H9 (cell line): ENCODE data around the gene PCED1A. TPM values are rescaled to one million over a fixed set of nuclear protein-coding genes. Genes with fewer than 3 reads are reported as not detected.

Experiments
- DNase-seq: peaks from one replicate; pipeline ENCODE4 v3.0.0-alpha.2; 2017
- H2AFZ ChIP-seq: one replicate; pipeline ENCODE4 v1.6.1; 2013; ENCODE audit warnings: mild to moderate bottlenecking, low read length, control low read depth, moderate library complexity
- H2AK5ac ChIP-seq: 2 replicates; pipeline ENCODE4 v1.6.1; 2013; ENCODE audit warnings: low read length, control low read depth, mixed read lengths; ENCODE audit not compliant: insufficient read length
- H2BK120ac ChIP-seq: one replicate; pipeline ENCODE4 v1.6.1; 2013; ENCODE audit warnings: low read depth, mild to moderate bottlenecking, low read length, control low read depth, inconsistent platforms; ENCODE audit not compliant: poor library complexity, severe bottlenecking
- H2BK12ac ChIP-seq: 2 replicates; pipeline ENCODE4 v1.6.1; 2013; ENCODE audit warnings: low read length, control low read depth, mixed read lengths, low read depth; ENCODE audit not compliant: insufficient read length
- H2BK15ac ChIP-seq: 2 replicates; pipeline ENCODE4 v1.6.1; 2013; ENCODE audit warnings: low read depth, low read length, control low read depth
- H2BK20ac ChIP-seq: one replicate; pipeline ENCODE4 v1.6.1; 2013; ENCODE audit warnings: low read depth, mild to moderate bottlenecking, low read length, control low read depth, inconsistent platforms; ENCODE audit not compliant: poor library complexity, severe bottlenecking
- H2BK5ac ChIP-seq: 2 replicates; pipeline ENCODE4 v1.6.1; 2013; ENCODE audit warnings: low read length, control low read depth, mixed read lengths; ENCODE audit not compliant: insufficient read length
- H3K14ac ChIP-seq: 2 replicates; pipeline ENCODE4 v1.6.1; 2013; ENCODE audit warnings: low read length, control low read depth; ENCODE audit not compliant: insufficient read depth
- H3K18ac ChIP-seq: 2 replicates; pipeline ENCODE4 v1.6.1; 2013; ENCODE audit warnings: low read depth, mild to moderate bottlenecking, mixed read lengths, low read length, control low read depth; ENCODE audit not compliant: insufficient read length
- H3K23ac ChIP-seq: 2 replicates; pipeline ENCODE4 v1.6.1; 2013; ENCODE audit warnings: low read length, control low read depth, mixed read lengths, low read depth; ENCODE audit not compliant: insufficient read length
- H3K23me2 ChIP-seq: 2 replicates; pipeline ENCODE4 v1.6.1; 2013; ENCODE audit warnings: low read depth, mild to moderate bottlenecking, mixed read lengths, low read length, control low read depth; ENCODE audit not compliant: insufficient read length, poor library complexity, severe bottlenecking
- H3K27ac ChIP-seq: 2 replicates; pipeline ENCODE4 v1.5.1; 2013; ENCODE audit warnings: low read length, control low read depth, mixed read lengths, low read depth; ENCODE audit not compliant: insufficient read length
- H3K27me3 ChIP-seq: 2 replicates; pipeline ENCODE4 v1.6.1; 2013; ENCODE audit warnings: low read length, control low read depth, inconsistent platforms; ENCODE audit not compliant: insufficient read depth
- H3K4ac ChIP-seq: 2 replicates; pipeline ENCODE4 v1.6.1; 2013; ENCODE audit warnings: low read depth, mild to moderate bottlenecking, control low read depth, inconsistent platforms, low read length, moderate library complexity
- H3K4me1 ChIP-seq: 2 replicates; pipeline ENCODE4 v1.6.1; 2013; ENCODE audit warnings: low read length, control low read depth, inconsistent platforms; ENCODE audit not compliant: insufficient read depth
- H3K4me2 ChIP-seq: 2 replicates; pipeline ENCODE4 v1.6.1; 2013; ENCODE audit warnings: low read length, control low read depth, mixed read lengths; ENCODE audit not compliant: insufficient read length, insufficient read depth
- H3K56ac ChIP-seq: 2 replicates; pipeline ENCODE4 v1.6.1; 2013; ENCODE audit warnings: low read depth, mild to moderate bottlenecking, mixed read lengths, low read length, control low read depth; ENCODE audit not compliant: insufficient read length
- H3K79me1 ChIP-seq: 2 replicates; pipeline ENCODE4 v1.6.1; 2013; ENCODE audit warnings: low read depth, mild to moderate bottlenecking, moderate library complexity, low read length, control low read depth, inconsistent platforms; ENCODE audit not compliant: insufficient read depth, poor library complexity, severe bottlenecking
- H3K79me2 ChIP-seq: 2 replicates; pipeline ENCODE4 v1.6.1; 2013; ENCODE audit warnings: low read length, control low read depth, inconsistent platforms; ENCODE audit not compliant: insufficient read depth
- H3K9ac ChIP-seq: 2 replicates; pipeline ENCODE4 v1.6.1; 2013; ENCODE audit warnings: low read length, control low read depth, mixed read lengths; ENCODE audit not compliant: insufficient read length; ENCODE audit errors: extremely low read depth
- H3K9me3 ChIP-seq: one replicate; pipeline ENCODE4 v1.6.1; 2013; ENCODE audit warnings: low read depth, low read length, inconsistent platforms; ENCODE audit not compliant: control insufficient read depth
- H3T11ph ChIP-seq: one replicate; pipeline ENCODE4 v1.6.1; 2013; ENCODE audit warnings: mild to moderate bottlenecking, low read length, control low read depth, inconsistent platforms
- H4K20me1 ChIP-seq: one replicate; pipeline ENCODE4 v1.6.1; 2013; ENCODE audit not compliant: control insufficient read depth, insufficient read length, insufficient read depth
- H4K5ac ChIP-seq: 2 replicates; pipeline ENCODE4 v1.6.1; 2013; ENCODE audit warnings: low read depth, mild to moderate bottlenecking, mixed read lengths, low read length, control low read depth; ENCODE audit not compliant: insufficient read length
- H4K8ac ChIP-seq: replicated peaks from 2 replicates; pipeline ENCODE4 v1.6.1; 2013; ENCODE audit warnings: low read length, control low read depth, mixed read lengths, low read depth; ENCODE audit not compliant: insufficient read length
- H4K91ac ChIP-seq: 2 replicates; pipeline ENCODE4 v1.6.1; 2013; ENCODE audit warnings: low read depth, mild to moderate bottlenecking, moderate library complexity, mixed read lengths, low read length, control low read depth; ENCODE audit not compliant: insufficient read length
- H3K27ac Mint-ChIP-seq, 3 experiments: 2 replicates in 2 of 3; 3 replicates in 1 of 3; pipeline ENCODE4 v1.8.0; 2020 to 2021; ENCODE audit warnings: mixed read lengths in 3 of 3, mild to moderate bottlenecking in 1 of 3, moderate library complexity in 1 of 3
- H3K27me3 Mint-ChIP-seq: 2 replicates; pipeline ENCODE4 v1.8.0; 2021; ENCODE audit warnings: low read depth, mild to moderate bottlenecking, moderate library complexity, mixed read lengths
- H3K36me3 Mint-ChIP-seq, 3 experiments: 2 replicates in 2 of 3; 3 replicates in 1 of 3; pipeline ENCODE4 v1.8.0; 2020 to 2021; ENCODE audit warnings: low read depth in 3 of 3, mixed read lengths in 3 of 3; ENCODE audit not compliant: insufficient read depth in 1 of 3
- H3K4me1 Mint-ChIP-seq, 2 experiments: 2 replicates each; pipeline ENCODE4 v1.8.0; 2020; ENCODE audit warnings: mixed read lengths in 2 of 2
- H3K4me3 Mint-ChIP-seq, 2 experiments: 2 replicates in 1 of 2; 3 replicates in 1 of 2; pipeline ENCODE4 v1.8.0; 2020 to 2021; ENCODE audit warnings: mild to moderate bottlenecking in 2 of 2, mixed read lengths in 2 of 2, moderate library complexity in 1 of 2
- H3K9me3 Mint-ChIP-seq, 2 experiments: 2 replicates in 1 of 2; 3 replicates in 1 of 2; pipeline ENCODE4 v1.8.0; 2020; ENCODE audit warnings: mild to moderate bottlenecking in 2 of 2, mixed read lengths in 2 of 2, moderate library complexity in 1 of 2
- WGBS: extraction: QIAGEN DNeasy Blood & Tissue Kit; methylation state at CpG from one replicate; pipeline ENCODE4 v1.1.7; 2013; ENCODE audit warnings: missing lambda C conversion rate, low lambda C conversion rate, mixed read lengths; ENCODE audit not compliant: insufficient read length; ENCODE audit errors: extremely low coverage; 5-methylcytosine and 5-hydroxymethylcytosine counted together
- total RNA-seq: library from RNA; stranded (reverse); gene quantifications from 2 replicates; pipeline ENCODE4 v1.2.1, GENCODE V29; 2021
- TF ChIP-seq, protein P1 (sequence below): fragments of 200-600 bp; sonication (generic); conservative IDR thresholded peaks from 3 replicates; pipeline ENCODE4 v1.8.0; 2021; ENCODE audit warnings: antibody characterized with exemption, mild to moderate bottlenecking

The PCED1A gene
- total RNA-seq, 1 experiment from 2014 or later, result 30.8 TPM

GRCh38 chr20:2812189-2812588, 28.3 kb downstream of the PCED1A start:
- Histone ChIP-seq H3K18ac (no peak overlapping the region), H2BK120ac (no peak overlapping the region), H3K27me3 (no peaks in the 10 kb centered on the region; the same call in 1 of the 2 replicates), H3T11ph (no peak overlapping the region), H4K20me1 (no peaks in the 10 kb centered on the region), H3K79me2 (no peaks in the 10 kb centered on the region), H3K4me2 (no peak overlapping the region), H3K27ac (no peak overlapping the region), H3K9me3 (no peaks in the 10 kb centered on the region), H4K91ac (no peak overlapping the region), H3K23ac (no peak overlapping the region), H3K4me1 (no peaks in the 10 kb centered on the region), H3K14ac (no peak overlapping the region), H2BK12ac (no peak overlapping the region), H2AFZ (no peak overlapping the region), H3K9ac (no peak overlapping the region), H3K79me1 (no peaks in the 10 kb centered on the region), H3K56ac (no peak overlapping the region), H2BK20ac (no peak overlapping the region), H4K5ac (no peak overlapping the region), H2AK5ac (no peak overlapping the region), H4K8ac (no peak overlapping the region), H2BK15ac (no peak overlapping the region), H3K23me2 (no peaks in the 10 kb centered on the region), H2BK5ac (no peak overlapping the region), H3K4ac (no peak overlapping the region)
- Mint-ChIP-seq H3K36me3 (no peaks in the 10 kb centered on the region), H3K27me3 (peaks cover 37% of the 10 kb centered on the region), H3K9me3 (peaks cover 10 to 16% of the 10 kb centered on the region in 2 experiments), H3K4me3 (no peak overlapping the region), H3K4me1 (peaks cover 0 to 3% of the 10 kb centered on the region in 2 experiments; a peak in 3 of 4 replicates), H3K27ac (no peak overlapping the region)
- no CpG with 5 or more reads among the region's 3 CpGs for WGBS
- TF ChIP-seq, protein P1, sequence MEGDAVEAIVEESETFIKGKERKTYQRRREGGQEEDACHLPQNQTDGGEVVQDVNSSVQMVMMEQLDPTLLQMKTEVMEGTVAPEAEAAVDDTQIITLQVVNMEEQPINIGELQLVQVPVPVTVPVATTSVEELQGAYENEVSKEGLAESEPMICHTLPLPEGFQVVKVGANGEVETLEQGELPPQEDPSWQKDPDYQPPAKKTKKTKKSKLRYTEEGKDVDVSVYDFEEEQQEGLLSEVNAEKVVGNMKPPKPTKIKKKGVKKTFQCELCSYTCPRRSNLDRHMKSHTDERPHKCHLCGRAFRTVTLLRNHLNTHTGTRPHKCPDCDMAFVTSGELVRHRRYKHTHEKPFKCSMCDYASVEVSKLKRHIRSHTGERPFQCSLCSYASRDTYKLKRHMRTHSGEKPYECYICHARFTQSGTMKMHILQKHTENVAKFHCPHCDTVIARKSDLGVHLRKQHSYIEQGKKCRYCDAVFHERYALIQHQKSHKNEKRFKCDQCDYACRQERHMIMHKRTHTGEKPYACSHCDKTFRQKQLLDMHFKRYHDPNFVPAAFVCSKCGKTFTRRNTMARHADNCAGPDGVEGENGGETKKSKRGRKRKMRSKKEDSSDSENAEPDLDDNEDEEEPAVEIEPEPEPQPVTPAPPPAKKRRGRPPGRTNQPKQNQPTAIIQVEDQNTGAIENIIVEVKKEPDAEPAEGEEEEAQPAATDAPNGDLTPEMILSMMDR, result no peak
- DNase-seq, result no peak
